ENCODE results near the gene HS3ST5. TPM values are rescaled to one million over a fixed set of nuclear protein-coding genes. Genes with fewer than 3 reads are reported as not detected.

HS3ST5 gene
- total and polyA plus RNA-seq, 2 donors (not counting 3 experiments of a cell fraction or from before 2014, with no cell fraction given), result not detected

DNA sequence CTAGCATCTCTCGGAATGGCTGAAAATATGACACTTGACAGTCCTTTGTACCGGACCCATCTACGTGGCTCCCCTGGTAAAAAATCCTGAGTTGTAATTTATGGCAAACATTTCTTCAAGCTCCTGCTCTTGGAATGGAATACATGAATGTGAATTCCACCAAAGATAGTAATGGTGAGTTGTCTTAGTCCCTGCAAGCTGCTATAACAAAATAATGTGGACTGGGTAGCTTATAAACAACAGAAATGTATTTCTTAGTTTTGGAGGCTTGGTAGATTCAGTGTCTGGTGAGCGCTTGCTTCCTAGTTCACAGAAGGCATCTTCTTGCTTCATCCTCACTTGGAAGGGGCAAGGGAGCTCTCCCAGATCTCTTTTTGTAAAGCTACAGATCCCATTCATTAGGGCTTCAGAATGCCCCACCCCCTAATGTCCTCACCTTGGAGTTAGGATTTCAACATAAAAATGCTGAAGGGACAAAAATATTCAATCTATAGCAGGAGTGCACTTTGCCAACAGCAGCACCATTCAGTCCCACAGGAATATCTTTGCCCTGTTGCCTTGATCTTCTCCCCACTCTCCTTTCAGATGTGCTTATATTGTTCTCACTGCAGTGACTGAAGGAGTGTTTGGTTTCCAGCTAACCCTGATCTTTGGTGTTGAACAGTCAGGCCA, 204.1 kb downstream of the HS3ST5 start:
- Histone ChIP-seq H3K36me3 (ENCODE audit: control insufficient read depth in 2 of 2, extremely low read depth in 1 of 2, insufficient read depth in 2 of 2, low read length in 2 of 2) (no peaks in the 10 kb centered on the region), H3K9me1 (replicated peaks; ENCODE audit: control insufficient read depth, extremely low read depth, insufficient read depth, low read length) (no peaks in the 10 kb centered on the region), H3K4me2 (ENCODE audit: insufficient read depth, low read length) (no peak overlapping the region), H3K9me3 (replicated peaks; ENCODE audit: control insufficient read depth, insufficient read depth, low read length) (no peaks in the 10 kb centered on the region), H3K4me3 (replicated peaks in 1 of 3; ENCODE audit: insufficient read depth in 1 of 3, low read depth in 1 of 3, low read length in 3 of 3) (no peak overlapping the region), H2AFZ (ENCODE audit: low read depth, low read length) (no peak overlapping the region), H3K27ac (ENCODE audit: insufficient read depth, low read depth, low read length) (no peak overlapping the region), H4K20me1 (replicated peaks; ENCODE audit: control insufficient read depth, extremely low read depth, insufficient read depth, low read length) (no peaks in the 10 kb centered on the region), H3K4me1 (ENCODE audit: control insufficient read depth, extremely low read depth, insufficient read depth, low read length) (no peaks in the 10 kb centered on the region), H3K9ac (replicated peaks; ENCODE audit: extremely low read depth, insufficient read depth, low read length) (no peak overlapping the region), H3K79me2 (ENCODE audit: control insufficient read depth, insufficient read depth, low read length) (no peaks in the 10 kb centered on the region), H3K27me3 (ENCODE audit: control insufficient read depth in 2 of 2, insufficient read depth in 2 of 2, low read length in 2 of 2) (no peaks in the 10 kb centered on the region)
- TF ChIP-seq FOS (IDR thresholded peaks at IDR 0.05; ENCODE audit: borderline replicate concordance, insufficient read depth, low read length) (no peak), POLR2AphosphoS5 (IDR thresholded peaks at IDR 0.05; ENCODE audit: insufficient read depth, low read depth, low read length) (no peak), MAX (IDR thresholded peaks at IDR 0.05; ENCODE audit: insufficient read depth, insufficient read length) (no peak), JUN (IDR thresholded peaks at IDR 0.05; ENCODE audit: borderline replicate concordance, insufficient read depth, insufficient read length, low read depth) (no peak), POLR2A (IDR thresholded peaks at IDR 0.05; ENCODE audit: low read depth, low read length) (no peak), MYC (IDR thresholded peaks at IDR 0.05; ENCODE audit: low read depth, low read length) (no peak), EZH2 (IDR thresholded peaks at IDR 0.05; ENCODE audit: borderline replicate concordance, low read depth, low read length, severe bottlenecking) (no peak), GATA2 (IDR thresholded peaks at IDR 0.05; ENCODE audit: insufficient read depth, insufficient read length, low read depth, low read length) (no peak)
- TF ChIP-seq, protein P1, sequence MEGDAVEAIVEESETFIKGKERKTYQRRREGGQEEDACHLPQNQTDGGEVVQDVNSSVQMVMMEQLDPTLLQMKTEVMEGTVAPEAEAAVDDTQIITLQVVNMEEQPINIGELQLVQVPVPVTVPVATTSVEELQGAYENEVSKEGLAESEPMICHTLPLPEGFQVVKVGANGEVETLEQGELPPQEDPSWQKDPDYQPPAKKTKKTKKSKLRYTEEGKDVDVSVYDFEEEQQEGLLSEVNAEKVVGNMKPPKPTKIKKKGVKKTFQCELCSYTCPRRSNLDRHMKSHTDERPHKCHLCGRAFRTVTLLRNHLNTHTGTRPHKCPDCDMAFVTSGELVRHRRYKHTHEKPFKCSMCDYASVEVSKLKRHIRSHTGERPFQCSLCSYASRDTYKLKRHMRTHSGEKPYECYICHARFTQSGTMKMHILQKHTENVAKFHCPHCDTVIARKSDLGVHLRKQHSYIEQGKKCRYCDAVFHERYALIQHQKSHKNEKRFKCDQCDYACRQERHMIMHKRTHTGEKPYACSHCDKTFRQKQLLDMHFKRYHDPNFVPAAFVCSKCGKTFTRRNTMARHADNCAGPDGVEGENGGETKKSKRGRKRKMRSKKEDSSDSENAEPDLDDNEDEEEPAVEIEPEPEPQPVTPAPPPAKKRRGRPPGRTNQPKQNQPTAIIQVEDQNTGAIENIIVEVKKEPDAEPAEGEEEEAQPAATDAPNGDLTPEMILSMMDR (IDR thresholded peaks at IDR 0.05; ENCODE audit: extremely low read depth in 1 of 2, insufficient read depth in 1 of 2, low read depth in 1 of 2, low read length in 2 of 2), result no peak
- intact Hi-C loops (cut with micrococcal nuclease), result no loop called here
- BruUV-seq (replicated peaks), result no TSS peak
- FAIRE-seq (no peak), DNase-seq (ENCODE audit: low read depth, low spot score) (no peak)
- ChIA-PET CTCF (interaction anchor here (0.9 kb wide), 2 partner anchors 14 to 158 kb away, joined by 3 read pairs; no protein-coding TSS in a partner anchor), POLR2A (no interaction called here)
- dilution Hi-C loops (cut with MboI; ENCODE audit: extremely low pct_ligation_motif_present, low sequenced_read_pairs), result no loop called here
